Right lobe of liver (tissue), 6 donors: ENCODE measurements around the gene USP2. TPM values are rescaled to one million over a fixed set of nuclear protein-coding genes. Genes with fewer than 3 reads are reported as not detected.

Experiments used
- ATAC-seq, 4 donors: fragments of 200-7000 bp; cut with Tn5 transposase; one replicate each; pipeline ENCODE4 v1.9.1; 2020; ENCODE audit warnings: mild to moderate bottlenecking in 4 of 4, moderate library complexity in 4 of 4
- DNase-seq, 3 donors: peaks; one replicate each; pipeline ENCODE4 v3.0.0-alpha.2; 2020
- H3K27ac ChIP-seq, 3 donors: fragments of 200-600 bp; one replicate each; pipeline ENCODE4 v1.8.0; 2022
- H3K27me3 ChIP-seq, 2 donors: fragments of 200-600 bp; one replicate each; pipeline ENCODE4 v1.8.0; 2022
- H3K36me3 ChIP-seq, 4 donors: fragments of 200-600 bp; sonication (generic) in 1 of 4; one replicate each; pipeline versions ENCODE4 v1.5.1 to v1.8.0; 2017 to 2022; ENCODE audit warnings: control low read depth in 1 of 4
- H3K4me1 ChIP-seq, 4 donors: fragments of 200-600 bp; sonication (generic) in 1 of 4; one replicate each; pipeline versions ENCODE4 v1.5.1 to v1.8.0; 2017 to 2022; ENCODE audit warnings: control low read depth in 1 of 4
- H3K4me3 ChIP-seq, 3 donors: fragments of 200-600 bp; one replicate each; pipeline ENCODE4 v1.8.0; 2022
- H3K9me3 ChIP-seq, 4 donors: fragments of 200-600 bp; sonication (generic) in 1 of 4; one replicate each; pipeline versions ENCODE4 v1.5.1 to v1.8.0; 2017 to 2022; ENCODE audit warnings: control low read depth in 1 of 4
- POLR2A ChIP-seq: fragments of 450-650 bp; IDR thresholded peaks from one replicate; pipeline ENCODE4 v1.6.1; 2017; ENCODE audit warnings: antibody characterized with exemption, mild to moderate bottlenecking
- WGBS: methylation state at CpG from one replicate; pipeline ENCODE4 v1.1.6; 2018; ENCODE audit warnings: low coverage, low lambda C conversion rate; ENCODE audit not compliant: insufficient coverage; ENCODE audit errors: missing lambda C conversion rate; 5-methylcytosine and 5-hydroxymethylcytosine counted together
- intact Hi-C, 2 donors: fragments of 100-400 bp; cut with DNase I; formaldehyde crosslinking; loops; one replicate each; pipeline versions ENCODE4 v1.11.2 to v1.14.1; 2022
- total RNA-seq, 6 experiments: library from RNA; depleted of rRNA in 2 of 6; stranded (reverse); fragments of >200 nt in 2 of 6; fragmentation: NEBNext Ultra II Directional in 3 of 6; extraction: Animal tissue kit (Norgen Biotek cat#: 25700) in 3 of 6; gene quantifications; one replicate each; pipeline versions ENCODE4 v1.1.0 to v1.2.4, GENCODE V29; 2016 to 2023
- TF ChIP-seq, protein P1 (sequence below), 4 donors: fragments of 200-600 bp in 3 of 4; fragments of 450-650 bp in 1 of 4; IDR thresholded peaks; one replicate each; pipeline versions ENCODE4 v1.5.1 to v1.8.0; 2016 to 2022; ENCODE audit warnings: antibody characterized with exemption in 4 of 4, mild to moderate bottlenecking in 2 of 4
- donor health status: DM: no; HTN: yes; CAD: no.
- donor health status: DM: no; HTN: no; CAD: no.
- donor health status: DM: no; HTN: no; CAD: no.
- donor health status: DM: no; HTN: yes; CAD: no.
- donor health status: DM: no; HTN: yes; CAD: no.

The USP2 gene
- total RNA-seq, 6 experiments from 2014 or later: 1.3 to 25.9 (median 4.6) TPM

DNA sequence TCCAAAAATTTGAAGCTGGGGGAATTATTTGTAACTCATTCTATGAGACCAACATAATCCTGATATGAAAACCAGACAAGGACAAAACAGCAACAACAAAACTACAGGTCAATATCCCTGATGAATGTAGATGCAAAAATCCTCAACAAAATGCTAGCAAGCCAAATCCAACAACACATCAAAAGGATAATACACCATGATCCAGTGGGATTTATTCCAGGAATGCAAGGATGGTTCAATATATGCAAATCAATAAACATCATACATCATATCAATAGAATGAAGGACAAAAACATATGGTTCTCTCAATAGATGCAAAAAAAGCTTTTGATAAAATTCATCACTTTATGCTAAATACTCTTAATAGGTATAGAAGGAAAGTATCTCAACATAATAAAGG is 19.4 kb upstream of the USP2 start:
- intact Hi-C loops: no loop called here
- H3K36me3 ChIP-seq: no peaks in the 10 kb centered on the region
- ATAC-seq: no peak

DNA sequence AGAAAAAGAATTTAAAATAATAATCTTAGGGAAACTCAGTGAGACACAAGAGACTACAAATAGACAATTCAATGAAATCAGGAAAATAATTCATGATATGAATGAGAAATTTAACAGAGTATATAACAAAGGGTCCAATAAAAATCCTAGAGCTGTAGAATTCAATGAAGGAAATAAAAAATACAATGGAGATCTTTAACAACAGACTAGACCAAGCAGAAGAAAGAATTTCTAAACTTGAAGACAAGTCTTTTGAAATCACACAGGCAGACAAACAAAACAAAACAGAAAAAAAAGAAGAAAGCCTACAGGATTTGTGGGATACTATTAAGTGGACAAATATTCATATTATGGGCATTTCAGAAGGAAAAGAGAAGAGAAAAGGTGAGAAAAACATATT is 16.2 kb upstream of the USP2 start:
- TF ChIP-seq, protein P1, sequence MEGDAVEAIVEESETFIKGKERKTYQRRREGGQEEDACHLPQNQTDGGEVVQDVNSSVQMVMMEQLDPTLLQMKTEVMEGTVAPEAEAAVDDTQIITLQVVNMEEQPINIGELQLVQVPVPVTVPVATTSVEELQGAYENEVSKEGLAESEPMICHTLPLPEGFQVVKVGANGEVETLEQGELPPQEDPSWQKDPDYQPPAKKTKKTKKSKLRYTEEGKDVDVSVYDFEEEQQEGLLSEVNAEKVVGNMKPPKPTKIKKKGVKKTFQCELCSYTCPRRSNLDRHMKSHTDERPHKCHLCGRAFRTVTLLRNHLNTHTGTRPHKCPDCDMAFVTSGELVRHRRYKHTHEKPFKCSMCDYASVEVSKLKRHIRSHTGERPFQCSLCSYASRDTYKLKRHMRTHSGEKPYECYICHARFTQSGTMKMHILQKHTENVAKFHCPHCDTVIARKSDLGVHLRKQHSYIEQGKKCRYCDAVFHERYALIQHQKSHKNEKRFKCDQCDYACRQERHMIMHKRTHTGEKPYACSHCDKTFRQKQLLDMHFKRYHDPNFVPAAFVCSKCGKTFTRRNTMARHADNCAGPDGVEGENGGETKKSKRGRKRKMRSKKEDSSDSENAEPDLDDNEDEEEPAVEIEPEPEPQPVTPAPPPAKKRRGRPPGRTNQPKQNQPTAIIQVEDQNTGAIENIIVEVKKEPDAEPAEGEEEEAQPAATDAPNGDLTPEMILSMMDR (IDR thresholded peaks at IDR 0.05): no peak
- TF ChIP-seq POLR2A: no peak
- intact Hi-C loops: no loop called here
- H3K27me3 ChIP-seq: no peaks in the 10 kb centered on the region
- DNase-seq: no peak
- H3K4me1 ChIP-seq: no peaks in the 10 kb centered on the region
- no peaks in the 10 kb centered on the region for H3K36me3 ChIP-seq
- no peak overlapping the region for H3K27ac ChIP-seq
- no peak overlapping the region for H3K4me3 ChIP-seq
- no peak for ATAC-seq
- no peaks in the 10 kb centered on the region for H3K9me3 ChIP-seq

More for the DNA sequence above, 19.4 kb upstream of the USP2 start:
- H3K9me3 ChIP-seq: no peaks in the 10 kb centered on the region
- no peaks in the 10 kb centered on the region for H3K4me1 ChIP-seq
- H3K27ac ChIP-seq: no peak overlapping the region
- TF ChIP-seq, protein P1 (IDR thresholded peaks at IDR 0.05): no peak
- TF ChIP-seq POLR2A: no peak
- DNase-seq: no peak
- no peaks in the 10 kb centered on the region for H3K27me3 ChIP-seq
- H3K4me3 ChIP-seq: no peak overlapping the region

DNA sequence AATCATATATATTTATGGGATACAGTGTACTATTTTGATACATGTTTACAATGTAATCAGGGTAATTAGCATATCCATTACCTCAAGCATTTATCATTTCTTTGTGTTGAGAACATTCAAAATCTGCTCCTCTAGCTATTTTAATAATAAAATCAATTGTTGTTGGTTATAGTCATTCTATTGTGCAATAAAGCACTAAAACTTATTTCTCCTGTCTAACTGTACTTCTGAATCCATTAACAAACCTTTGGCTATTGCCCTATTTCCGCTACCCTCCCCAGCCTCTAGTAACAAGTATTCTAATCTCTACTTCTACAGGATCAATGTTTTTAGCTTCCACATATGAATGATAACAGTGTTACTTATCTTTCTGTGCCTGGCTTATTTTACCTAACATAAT is 15.3 kb upstream of the USP2 start:
- H3K4me3 ChIP-seq: no peak overlapping the region
- H3K27me3 ChIP-seq: no peaks in the 10 kb centered on the region
- no peak overlapping the region for H3K27ac ChIP-seq
- H3K9me3 ChIP-seq: no peaks in the 10 kb centered on the region
- no peaks in the 10 kb centered on the region for H3K36me3 ChIP-seq
- intact Hi-C loops: no loop called here
- TF ChIP-seq POLR2A: no peak
- TF ChIP-seq, protein P1 (IDR thresholded peaks at IDR 0.05): no peak
- DNase-seq (no peak), ATAC-seq (no peak)
- H3K4me1 ChIP-seq: no peaks in the 10 kb centered on the region
- 100% methylated on average over 1 of the region's 1 CpG for WGBS

DNA sequence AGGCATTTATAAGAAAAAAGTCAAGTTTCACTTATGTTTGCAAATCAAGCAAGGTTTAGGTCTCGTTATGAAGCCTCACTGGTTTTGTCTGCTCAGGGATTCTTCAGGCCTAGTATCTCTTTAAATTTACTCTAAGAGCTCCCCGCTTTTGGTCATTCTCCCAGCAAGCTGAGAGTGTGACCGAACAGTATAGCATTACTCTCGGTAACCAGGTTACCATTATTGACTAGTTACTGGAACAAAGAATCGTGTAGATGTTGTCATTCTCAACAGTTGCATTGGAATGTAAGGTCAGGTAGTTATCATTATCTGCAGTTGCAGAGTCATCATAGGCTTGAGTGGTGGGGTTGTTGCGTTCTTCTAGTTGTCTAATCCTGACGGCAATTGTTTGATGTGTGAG is 9.8 kb upstream of the USP2 start:
- intact Hi-C loops: no loop called here
- no peaks in the 10 kb centered on the region for H3K4me1 ChIP-seq
- no peak for ATAC-seq
- H3K27ac ChIP-seq: no peak overlapping the region
- H3K9me3 ChIP-seq: no peaks in the 10 kb centered on the region
- no peak for DNase-seq
- no peaks in the 10 kb centered on the region for H3K36me3 ChIP-seq
- no peak overlapping the region for H3K4me3 ChIP-seq
- no peaks in the 10 kb centered on the region for H3K27me3 ChIP-seq
- WGBS: 90% methylated on average over 7 of the region's 7 CpGs
- TF ChIP-seq POLR2A: no peak
- TF ChIP-seq, protein P1 (IDR thresholded peaks at IDR 0.05): no peak

DNA sequence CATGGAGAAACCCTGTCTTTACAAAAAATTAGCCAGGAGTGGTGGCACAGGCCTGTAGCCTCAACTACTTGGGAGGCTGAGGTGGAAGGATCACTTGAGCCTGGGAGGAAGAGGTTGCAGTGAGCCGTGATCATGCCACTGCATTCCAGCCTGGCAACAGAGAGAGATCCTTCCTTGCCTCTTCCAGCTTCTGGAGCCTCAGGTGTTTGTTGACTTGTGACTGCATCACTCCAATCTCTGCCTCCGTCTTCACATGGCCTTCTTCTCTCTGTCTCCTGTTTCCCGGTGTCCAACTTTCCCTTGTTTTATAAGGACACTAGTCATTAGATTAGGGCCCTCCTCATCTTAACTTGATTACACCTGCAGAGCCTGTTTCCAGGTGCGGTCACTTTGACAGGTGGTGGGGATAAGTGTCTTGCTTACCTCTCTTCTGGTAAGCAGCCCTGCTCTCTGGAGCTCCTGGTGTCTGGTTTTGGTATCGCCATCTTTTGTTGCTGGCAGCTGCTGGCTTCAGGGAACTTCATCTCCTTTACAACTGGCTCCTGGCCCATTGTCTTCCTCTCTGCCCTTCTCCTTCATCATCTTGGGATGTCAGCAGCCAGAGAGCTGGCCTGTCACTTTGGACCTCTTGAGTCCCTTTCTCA is 8.2 kb upstream of the USP2 start:
- no peaks in the 10 kb centered on the region for H3K36me3 ChIP-seq
- H3K27me3 ChIP-seq: no peaks in the 10 kb centered on the region
- intact Hi-C loops: no loop called here
- no peak overlapping the region for H3K27ac ChIP-seq
- no peaks in the 10 kb centered on the region for H3K4me1 ChIP-seq
- 73% methylated on average over 4 of the region's 5 CpGs for WGBS
- ATAC-seq: peak in 1 of 4 donors; percentile 34
- no peak for DNase-seq
- no peak for TF ChIP-seq POLR2A
- TF ChIP-seq, protein P1 (IDR thresholded peaks at IDR 0.05): peak in 3 of 4 donors; percentile 14 to 24 (median 22)
- H3K9me3 ChIP-seq: no peaks in the 10 kb centered on the region
- H3K4me3 ChIP-seq: no peak overlapping the region
